Mammary epithelial cell (primary cell): ENCODE measurements around the gene H2AZ2.

ENCODE experiments used
- CTCF ChIP-seq, 2 donors: IDR thresholded peaks in 1 of 2; conservative IDR thresholded peaks in 1 of 2; 2 replicates each; pipeline ENCODE4 v1.5.1; 2011 to 2012; ENCODE audit warnings: inconsistent platforms in 2 of 2, low read length in 2 of 2, mild to moderate bottlenecking in 2 of 2, control low read depth in 1 of 2, low read depth in 1 of 2; ENCODE audit not compliant: insufficient read depth in 1 of 2; ENCODE audit errors: extremely low read depth in 1 of 2
- EZH2 ChIP-seq: IDR thresholded peaks from 2 replicates; pipeline ENCODE4 v1.6.1; 2012; ENCODE audit warnings: low read length, inconsistent platforms, borderline replicate concordance

GRCh38 chr7:44782460-44782859, 65.4 kb downstream of the H2AZ2 start:
- TF ChIP-seq CTCF (conservative IDR thresholded peaks at IDR 0.05 in 1 of 2, IDR thresholded peaks at IDR 0.05 in 1 of 2; ENCODE audit: extremely low read depth in 1 of 2, insufficient read depth in 1 of 2, low read depth in 1 of 2, low read length in 2 of 2) (no peak), EZH2 (no peak)
